Endothelial cell of umbilical vein (primary cell): Measurements from ENCODE around the gene ZNF281. TPM values are rescaled to one million over a fixed set of nuclear protein-coding genes. Genes with fewer than 3 reads are reported as not detected.

Experiments used
- BruUV-seq: library from RNA; stranded (reverse); fragments of 400-500 nt; replicated peaks from 2 replicates; lab custom pipeline; 2021; lab: Mats Ljungman, UMichigan
- CTCF ChIA-PET: fragments of 300-600, 350-600 bp; sonication (Branson Sonifier 250); formaldehyde crosslinking; loops from one replicate; lab custom pipeline; 2021; ENCODE audit warnings: antibody characterized with exemption, inconsistent platforms; lab: Charles Lee
- POLR2A ChIA-PET: fragments of 300-600, 350-600 bp; sonication (Branson Sonifier 250); formaldehyde crosslinking; loops from one replicate; lab custom pipeline; 2021; ENCODE audit warnings: antibody characterized with exemption, inconsistent platforms; lab: Charles Lee
- DNase-seq: peaks from one replicate; pipeline ENCODE4 v3.0.0-alpha.2; 2011; ENCODE audit warnings: low read depth, low spot score
- FAIRE-seq: peaks from 2 replicates; lab custom pipeline; 2011; peaks lifted over from hg19 to GRCh38; lab: Jason Lieb, UNC
- H2AFZ ChIP-seq: 2 replicates; pipeline ENCODE4 v1.6.0; 2012; ENCODE audit warnings: low read depth, low read length, control low read depth, inconsistent platforms
- H3K27ac ChIP-seq: 2 replicates; pipeline ENCODE4 v1.5.1; 2011; ENCODE audit warnings: low read depth, mild to moderate bottlenecking, control low read depth, low read length, moderate library complexity; ENCODE audit not compliant: insufficient read depth
- H3K27me3 ChIP-seq, 2 experiments: 2 replicates each; pipeline versions ENCODE4 v1.6.0 to v1.6.1; 2011; ENCODE audit warnings: low read length in 2 of 2, mixed read lengths in 1 of 2; ENCODE audit not compliant: control insufficient read depth in 2 of 2, insufficient read depth in 2 of 2
- H3K36me3 ChIP-seq, 2 experiments: 2 replicates in 1 of 2; 3 replicates in 1 of 2; pipeline ENCODE4 v1.5.1; 2011; ENCODE audit warnings: low read length in 2 of 2, mild to moderate bottlenecking in 1 of 2, moderate library complexity in 1 of 2; ENCODE audit not compliant: control insufficient read depth in 2 of 2, insufficient read depth in 2 of 2; ENCODE audit errors: extremely low read depth in 1 of 2
- H3K4me1 ChIP-seq: 3 replicates; pipeline ENCODE4 v1.5.1; 2011; ENCODE audit warnings: mild to moderate bottlenecking, low read length; ENCODE audit not compliant: control insufficient read depth, insufficient read depth; ENCODE audit errors: extremely low read depth
- H3K4me2 ChIP-seq: 2 replicates; pipeline ENCODE4 v1.6.1; 2011; ENCODE audit warnings: low read length, control low read depth, mixed read lengths; ENCODE audit not compliant: insufficient read depth
- H3K4me3 ChIP-seq, 3 experiments: fragments of 200-600 bp in 1 of 3; sonication (generic), shearing (Covaris generic) in 1 of 3; replicated peaks in 1 of 3; 2 replicates each; pipeline ENCODE4 v1.5.1; 2011 to 2016; ENCODE audit warnings: control low read depth in 3 of 3, low read length in 3 of 3, mild to moderate bottlenecking in 2 of 3, inconsistent platforms in 1 of 3, low read depth in 1 of 3, moderate library complexity in 1 of 3; ENCODE audit not compliant: insufficient read depth in 1 of 3
- H3K79me2 ChIP-seq: 2 replicates; pipeline ENCODE4 v1.6.0; 2012; ENCODE audit warnings: low read length, inconsistent platforms; ENCODE audit not compliant: control insufficient read depth, insufficient read depth
- H3K9ac ChIP-seq: replicated peaks from 2 replicates; pipeline ENCODE3; 2011; ENCODE audit warnings: low read length, control low read depth; ENCODE audit not compliant: insufficient read depth; ENCODE audit errors: extremely low read depth
- H3K9me1 ChIP-seq: replicated peaks from 3 replicates; pipeline ENCODE4 v1.6.0; 2011; ENCODE audit warnings: mild to moderate bottlenecking, low read length; ENCODE audit not compliant: control insufficient read depth, insufficient read depth; ENCODE audit errors: extremely low read depth
- H3K9me3 ChIP-seq: replicated peaks from 2 replicates; pipeline ENCODE4 v1.5.1; 2012; ENCODE audit warnings: low read length, inconsistent platforms; ENCODE audit not compliant: control insufficient read depth, insufficient read depth
- H4K20me1 ChIP-seq: replicated peaks from 2 replicates; pipeline ENCODE3; 2011; ENCODE audit warnings: mild to moderate bottlenecking, low read length; ENCODE audit not compliant: control insufficient read depth, insufficient read depth; ENCODE audit errors: extremely low read depth
- EZH2 ChIP-seq: IDR thresholded peaks from 2 replicates; pipeline ENCODE4 v1.6.1; 2012; ENCODE audit warnings: borderline replicate concordance, low read depth, mild to moderate bottlenecking, moderate library complexity, low read length, inconsistent platforms; ENCODE audit not compliant: severe bottlenecking
- FOS ChIP-seq: IDR thresholded peaks from 2 replicates; pipeline ENCODE4 v1.6.1; 2011; ENCODE audit warnings: mild to moderate bottlenecking, low read length, moderate library complexity, borderline replicate concordance; ENCODE audit not compliant: insufficient read depth
- GATA2 ChIP-seq: IDR thresholded peaks from 2 replicates; pipeline ENCODE4 v1.7.0; 2011; ENCODE audit warnings: low read depth, mild to moderate bottlenecking, moderate library complexity, mixed read lengths, low read length; ENCODE audit not compliant: insufficient read length, insufficient read depth
- JUN ChIP-seq: IDR thresholded peaks from 2 replicates; pipeline ENCODE4 v1.6.1; 2011; ENCODE audit warnings: borderline replicate concordance, low read depth; ENCODE audit not compliant: insufficient read length, insufficient read depth
- MYC ChIP-seq: IDR thresholded peaks from one replicate; pipeline ENCODE4 v1.6.1; 2011; ENCODE audit warnings: mild to moderate bottlenecking, low read depth, low read length
- POLR2A ChIP-seq: IDR thresholded peaks from 2 replicates; pipeline ENCODE4 v1.6.1; 2012; ENCODE audit warnings: low read depth, mild to moderate bottlenecking, control low read depth, low read length
- POLR2AphosphoS5 ChIP-seq: IDR thresholded peaks from 2 replicates; pipeline ENCODE4 v1.6.1; 2012; ENCODE audit warnings: low read depth, mild to moderate bottlenecking, control low read depth, low read length, moderate library complexity; ENCODE audit not compliant: insufficient read depth
- dilution Hi-C: fragments of 300-500 bp; cut with MboI; formaldehyde crosslinking; loops from one replicate; pipeline ENCODE4 v1.15.0; 2019; ENCODE audit warnings: low sequenced_read_pairs; ENCODE audit not compliant: extremely low pct_ligation_motif_present
- intact Hi-C: fragments of 100-400 bp; cut with micrococcal nuclease; formaldehyde crosslinking; loops from one replicate; pipeline ENCODE4 v1.10.0; 2022
- polyA plus RNA-seq, 4 experiments: library from polyadenylated mRNA; depleted of rRNA in 3 of 4; stranded (reverse) in 3 of 4; unstranded in 1 of 4; fragments of >200 nt; gene quantifications; 2 replicates each; pipeline versions ENCODE4 v1.2.1 to v1.2.3, GENCODE V29; 2011 to 2012; ENCODE audit warnings: missing spikeins in 1 of 4
- total RNA-seq: library from RNA; stranded (reverse); gene quantifications from 2 replicates; pipeline ENCODE4 v1.2.3, GENCODE V29; 2021
- TF ChIP-seq, protein P1 (sequence below): IDR thresholded peaks from 2 replicates; pipeline ENCODE4 v1.6.1; 2011; ENCODE audit not compliant: insufficient read depth, insufficient read length
- TF ChIP-seq, protein P2 (sequence below), 2 donors: IDR thresholded peaks; 1 replicate in 1 of 2; 2 replicates in 1 of 2; pipeline ENCODE4 v1.5.1; 2011; ENCODE audit warnings: low read length in 2 of 2, mild to moderate bottlenecking in 2 of 2, moderate library complexity in 2 of 2, control low read depth in 1 of 2, inconsistent platforms in 1 of 2, low read depth in 1 of 2; ENCODE audit not compliant: insufficient read depth in 1 of 2; ENCODE audit errors: extremely low read depth in 1 of 2

Gene ZNF281
- total and polyA plus RNA-seq, 2 donors (not counting 3 experiments of a cell fraction or from before 2014, with no cell fraction given) = 5.2 to 22.3 TPM

DNA sequence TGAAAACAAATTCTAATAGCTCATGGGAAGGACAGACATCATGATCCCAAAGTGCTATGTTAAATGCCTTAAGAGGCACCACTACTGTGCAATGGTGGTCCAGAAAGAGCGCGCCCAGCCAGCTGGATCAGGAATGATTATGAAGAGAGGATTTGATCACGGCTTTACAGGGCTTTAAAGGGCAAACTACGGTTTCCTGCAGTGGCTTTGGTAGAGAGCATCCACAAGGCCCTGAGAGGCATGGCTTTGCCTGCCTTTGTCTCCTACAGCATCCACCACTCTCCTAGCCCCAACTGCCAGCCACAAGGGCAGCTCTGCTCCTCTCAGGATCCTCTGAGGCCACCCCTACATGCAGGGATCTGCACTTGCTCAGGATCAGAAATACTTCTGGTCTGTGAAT lies 40.7 kb downstream of the ZNF281 start:
- Histone ChIP-seq H3K27ac (no peak overlapping the region), H3K4me1 (peaks cover 2% of the 10 kb centered on the region), H3K9me1 (no peaks in the 10 kb centered on the region), H3K27me3 (no peaks in the 10 kb centered on the region), H3K4me2 (no peak overlapping the region), H3K9me3 (no peaks in the 10 kb centered on the region), H2AFZ (no peak overlapping the region), H4K20me1 (no peaks in the 10 kb centered on the region), H3K4me3 (no peak overlapping the region), H3K9ac (no peak overlapping the region), H3K36me3 (no peaks in the 10 kb centered on the region), H3K79me2 (no peaks in the 10 kb centered on the region)
- no peak for TF ChIP-seq POLR2AphosphoS5
- TF ChIP-seq, protein P1, sequence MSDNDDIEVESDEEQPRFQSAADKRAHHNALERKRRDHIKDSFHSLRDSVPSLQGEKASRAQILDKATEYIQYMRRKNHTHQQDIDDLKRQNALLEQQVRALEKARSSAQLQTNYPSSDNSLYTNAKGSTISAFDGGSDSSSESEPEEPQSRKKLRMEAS = no peak
- no peak for TF ChIP-seq FOS
- TF ChIP-seq, protein P2, sequence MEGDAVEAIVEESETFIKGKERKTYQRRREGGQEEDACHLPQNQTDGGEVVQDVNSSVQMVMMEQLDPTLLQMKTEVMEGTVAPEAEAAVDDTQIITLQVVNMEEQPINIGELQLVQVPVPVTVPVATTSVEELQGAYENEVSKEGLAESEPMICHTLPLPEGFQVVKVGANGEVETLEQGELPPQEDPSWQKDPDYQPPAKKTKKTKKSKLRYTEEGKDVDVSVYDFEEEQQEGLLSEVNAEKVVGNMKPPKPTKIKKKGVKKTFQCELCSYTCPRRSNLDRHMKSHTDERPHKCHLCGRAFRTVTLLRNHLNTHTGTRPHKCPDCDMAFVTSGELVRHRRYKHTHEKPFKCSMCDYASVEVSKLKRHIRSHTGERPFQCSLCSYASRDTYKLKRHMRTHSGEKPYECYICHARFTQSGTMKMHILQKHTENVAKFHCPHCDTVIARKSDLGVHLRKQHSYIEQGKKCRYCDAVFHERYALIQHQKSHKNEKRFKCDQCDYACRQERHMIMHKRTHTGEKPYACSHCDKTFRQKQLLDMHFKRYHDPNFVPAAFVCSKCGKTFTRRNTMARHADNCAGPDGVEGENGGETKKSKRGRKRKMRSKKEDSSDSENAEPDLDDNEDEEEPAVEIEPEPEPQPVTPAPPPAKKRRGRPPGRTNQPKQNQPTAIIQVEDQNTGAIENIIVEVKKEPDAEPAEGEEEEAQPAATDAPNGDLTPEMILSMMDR (IDR thresholded peaks at IDR 0.05; ENCODE audit: extremely low read depth in 1 of 2, insufficient read depth in 1 of 2, low read depth in 1 of 2, low read length in 2 of 2) = no peak
- no peak for TF ChIP-seq MYC
- TF ChIP-seq JUN = no peak
- TF ChIP-seq POLR2A = no peak
- TF ChIP-seq EZH2 = no peak
- TF ChIP-seq GATA2 = no peak
- no peak for FAIRE-seq
- intact Hi-C loops (no loop called here), dilution Hi-C loops (no loop called here)
- BruUV-seq = no TSS peak
- ChIA-PET CTCF (interaction anchor here (0.8 to 1.6 kb wide), 3 partner anchors 17 to 119 kb away, joined by 3 to 4 read pairs (median 4); no protein-coding TSS in a partner anchor), POLR2A (no interaction called here)
- DNase-seq = no peak
